ENCODE data around the gene TRIM63.

TRIM63 gene

GRCh38 chr1:26041401-26041800 lies 26.0 kb downstream of the TRIM63 start:
- no peak for TF ChIP-seq CTCF (IDR thresholded peaks at IDR 0.05)
- no peak overlapping the region for H3K27ac ChIP-seq
- DNase-seq (ENCODE audit: low spot score) = no peak

GRCh38 chr1:26038904-26039303 lies 28.5 kb downstream of the TRIM63 start:
- no peak for TF ChIP-seq CTCF (IDR thresholded peaks at IDR 0.05)
- Histone ChIP-seq H3K4me3 (no peak overlapping the region), H3K27ac (no peak overlapping the region)
- DNase-seq (ENCODE audit: low spot score) = no peak

More at GRCh38 chr1:26041401-26041800, 26.0 kb downstream of the TRIM63 start:
- H3K4me3 ChIP-seq = no peak overlapping the region

- H3K27ac ChIP-seq = no peak overlapping the region
- no peak for TF ChIP-seq CTCF (IDR thresholded peaks at IDR 0.05)
- DNase-seq (ENCODE audit: low spot score) = no peak
- H3K4me3 ChIP-seq = no peak overlapping the region
Measured at GRCh38 chr1:26038477-26038876, 29.0 kb downstream of the TRIM63 start.

GRCh38 chr1:26037904-26038303 lies 29.5 kb downstream of the TRIM63 start:
- no peak overlapping the region for H3K4me3 ChIP-seq
- no peak for TF ChIP-seq CTCF (IDR thresholded peaks at IDR 0.05)
- no peak for DNase-seq (ENCODE audit: low spot score)
- H3K27ac ChIP-seq = no peak overlapping the region

- Histone ChIP-seq H3K4me3 (no peak overlapping the region), H3K27ac (no peak overlapping the region)
- no peak for TF ChIP-seq CTCF (IDR thresholded peaks at IDR 0.05)
- no peak for DNase-seq (ENCODE audit: low spot score)
Measured at GRCh38 chr1:26036756-26037281, 30.6 kb downstream of the TRIM63 start.

GRCh38 chr1:26035959-26036755 lies 31.3 kb downstream of the TRIM63 start:
- peak; percentile 97 for TF ChIP-seq CTCF (IDR thresholded peaks at IDR 0.05)
- Histone ChIP-seq H3K27ac (peak overlapping the region; percentile 59 to 87), H3K4me3 (peak overlapping the region; percentile 92)
- peak; percentile 85 for DNase-seq (ENCODE audit: low spot score)
